Endometrium (tissue), 2 donors: Measurements from ENCODE around the gene AADACL4.
"Not testable (repeated sequence)": the region's sequence is repeated elsewhere in the genome, so short reads cannot be mapped to it uniquely, and the experiment has no call there.

Experiments
- FAIRE-seq: peaks from 2 replicates; lab custom pipeline; 2012; peaks lifted over from hg19 to GRCh38; lab: Jason Lieb, UNC
- donor health status: control.
- donor health status: control.

Gene AADACL4

GRCh38 chr1:12712076-12712475 is 68.2 kb downstream of the AADACL4 start:
- no peak for FAIRE-seq

GRCh38 chr1:12712929-12713328 is 69.0 kb downstream of the AADACL4 start:
- no peak for FAIRE-seq

- FAIRE-seq, result not testable (repeated sequence)
Observed at GRCh38 chr1:12713651-12714050, 69.8 kb downstream of the AADACL4 start.

- no peak for FAIRE-seq
Observed at GRCh38 chr1:12714710-12715475, 71.0 kb downstream of the AADACL4 start.

- FAIRE-seq, result no peak
Observed at GRCh38 chr1:12715896-12716437, 72.1 kb downstream of the AADACL4 start, which contains the start of gene AADACL3. TSS of gene AADACL3 (plus strand) at chr1:12716110. CDS start at chr1:12716177, 67 bp downstream.
